HG03457 (cell line): ENCODE data around the gene SLC22A3.
"Not testable (repeated sequence)": the region's sequence is repeated elsewhere in the genome, so short reads cannot be mapped to it uniquely, and the experiment has no call there.

Experiments
- ATAC-seq: cut with Tn5 transposase; IDR thresholded peaks from one replicate; pipeline ENCODE4 v1.9.1; 2021; ENCODE audit warnings: moderate number of reproducible peaks; ENCODE audit not compliant: unreplicated experiment

The SLC22A3 gene

GRCh38 chr6:160437775-160438174 lies 89.6 kb downstream of the SLC22A3 start:
- no peak for ATAC-seq

DNA sequence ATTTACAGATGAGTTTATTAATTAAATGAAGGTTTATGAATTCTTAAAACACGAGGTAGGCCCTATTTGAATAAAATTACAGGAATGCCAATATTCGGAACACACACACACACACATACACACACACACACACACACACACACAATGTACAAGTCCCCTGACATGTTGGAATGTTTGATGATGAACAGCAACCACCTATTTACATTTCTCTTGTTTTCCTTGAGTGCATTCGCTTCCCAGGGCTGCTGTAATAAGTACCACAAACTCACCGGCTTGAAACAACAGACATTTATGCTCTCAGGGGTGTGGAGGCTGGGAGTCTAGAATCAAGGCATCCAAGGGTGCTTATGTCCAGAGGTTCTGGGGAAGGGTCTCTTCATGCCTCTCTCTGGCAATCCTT lies 90.3 kb downstream of the SLC22A3 start:
- no peak for ATAC-seq

- ATAC-seq: no peak
These were observed 91.6 kb downstream of the SLC22A3 start for GRCh38 chr6:160439751-160440150.

DNA sequence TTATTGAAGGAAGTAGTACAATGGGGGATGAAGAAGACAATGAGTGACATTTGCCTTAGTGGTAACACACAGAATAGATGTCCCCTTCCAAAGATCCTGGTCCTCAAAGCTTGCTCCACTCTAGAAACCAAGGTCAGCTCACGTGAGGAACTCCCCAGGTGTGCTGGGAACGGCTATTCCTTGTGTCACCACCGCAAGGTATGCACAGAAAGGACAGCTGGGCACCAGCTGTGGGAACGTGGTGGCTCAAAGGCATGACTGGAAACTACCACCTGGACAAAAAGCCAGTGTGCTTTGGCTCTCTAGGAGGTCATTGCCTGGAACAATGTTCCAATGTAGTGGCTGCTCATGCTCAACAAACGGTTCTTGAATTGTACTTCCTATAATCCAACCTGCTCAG lies 94.0 kb downstream of the SLC22A3 start:
- ATAC-seq: no peak

DNA sequence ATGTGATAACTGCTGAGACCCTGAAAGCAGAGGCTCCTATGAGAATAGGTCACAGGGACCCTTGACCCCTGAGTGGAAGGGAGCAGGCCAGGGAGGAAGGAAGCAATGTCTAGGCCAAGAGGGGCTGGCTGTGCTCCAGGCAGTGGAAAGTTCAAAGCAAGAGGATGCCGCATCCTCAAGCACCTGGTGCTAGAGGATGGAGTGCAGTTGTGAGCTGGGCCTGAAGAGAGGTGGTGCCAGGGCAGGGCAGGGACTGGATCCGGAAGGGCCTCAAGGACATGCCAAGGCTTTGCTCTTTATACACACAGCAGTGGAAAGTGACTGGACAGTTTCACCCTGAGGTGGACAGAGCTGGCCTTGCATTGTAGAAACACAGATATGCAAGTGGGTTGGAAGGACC lies 97.0 kb downstream of the SLC22A3 start:
- ATAC-seq: no peak

GRCh38 chr6:160447350-160447749 lies 99.2 kb downstream of the SLC22A3 start:
- ATAC-seq: no peak

DNA sequence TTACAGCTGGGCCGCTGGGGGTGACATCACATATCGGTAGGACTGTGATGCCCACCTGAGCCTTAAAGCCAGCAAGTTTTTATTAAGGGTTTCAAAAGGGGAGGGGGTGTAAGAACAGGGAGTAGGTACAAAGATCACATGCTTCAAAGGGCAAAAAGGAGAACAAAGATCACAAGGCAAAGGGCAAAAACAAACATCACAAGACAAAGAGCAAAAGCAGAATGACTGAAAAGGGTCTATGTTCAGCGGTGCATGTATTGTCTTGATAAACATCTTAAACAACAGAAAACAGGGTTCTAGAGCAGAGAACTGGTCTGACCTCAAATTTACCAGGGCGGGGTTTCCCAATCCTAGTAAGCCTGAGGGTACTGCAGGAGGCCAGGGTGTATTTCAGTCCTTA lies 101.6 kb downstream of the SLC22A3 start:
- not testable (repeated sequence) for ATAC-seq

GRCh38 chr6:160450849-160451248 lies 102.7 kb downstream of the SLC22A3 start:
- no peak for ATAC-seq

GRCh38 chr6:160454303-160454702 lies 106.1 kb downstream of the SLC22A3 start:
- ATAC-seq: no peak

- no peak for ATAC-seq
These were observed 106.9 kb downstream of the SLC22A3 start for GRCh38 chr6:160455081-160455480.

DNA sequence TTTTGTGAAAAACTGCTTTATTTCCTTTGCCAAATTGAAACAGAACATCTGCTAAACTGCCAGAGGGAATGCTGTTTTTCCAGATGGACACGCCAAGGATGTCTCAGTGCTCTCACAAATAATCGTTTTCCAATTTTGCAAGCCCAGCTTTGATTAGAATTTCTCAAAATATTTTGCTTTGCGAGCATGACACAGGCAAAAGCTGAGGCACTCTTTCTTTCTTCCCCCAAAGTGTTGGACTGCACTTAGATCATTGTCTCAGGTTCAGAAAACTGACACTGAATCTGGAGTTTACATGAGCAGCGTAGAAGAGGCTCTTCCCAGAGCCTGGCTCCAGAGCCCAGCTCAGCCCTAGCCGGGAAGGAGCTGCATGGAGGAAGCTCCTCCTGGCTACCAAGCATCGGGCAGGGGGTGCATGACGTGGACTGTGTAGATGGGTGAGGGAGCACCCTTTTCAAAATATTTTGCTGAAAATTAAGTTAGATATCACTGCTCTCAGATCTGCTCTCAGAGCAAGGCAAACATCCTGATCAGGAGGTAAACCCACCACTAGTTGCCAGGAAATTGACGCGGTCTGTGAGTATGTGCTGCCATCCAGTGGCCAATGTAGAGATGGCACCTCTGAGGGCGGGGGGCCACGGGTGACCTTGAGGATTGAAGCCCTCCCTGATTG lies 107.5 kb downstream of the SLC22A3 start:
- ATAC-seq: peak; percentile 57

DNA sequence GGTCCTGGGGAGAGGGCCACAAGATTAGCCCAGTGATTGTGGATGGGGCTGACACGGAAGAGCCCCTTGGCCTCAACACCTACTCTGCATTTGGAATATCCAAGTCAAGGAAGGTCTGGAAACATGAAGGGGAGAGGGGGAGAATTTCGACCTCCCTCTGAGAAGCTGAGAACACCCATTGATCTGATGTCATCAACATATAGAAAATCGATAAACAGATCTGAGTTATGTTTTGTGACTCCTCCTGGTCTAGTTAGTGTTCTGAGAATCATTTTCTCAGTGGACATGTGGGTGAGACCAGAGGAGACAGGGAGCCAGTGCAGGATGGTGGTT lies 108.0 kb downstream of the SLC22A3 start:
- no peak for ATAC-seq

- no peak for ATAC-seq
These were observed 109.6 kb downstream of the SLC22A3 start for GRCh38 chr6:160457823-160458222.

- no peak for ATAC-seq
These were observed 113.5 kb downstream of the SLC22A3 start for GRCh38 chr6:160461641-160462040.

DNA sequence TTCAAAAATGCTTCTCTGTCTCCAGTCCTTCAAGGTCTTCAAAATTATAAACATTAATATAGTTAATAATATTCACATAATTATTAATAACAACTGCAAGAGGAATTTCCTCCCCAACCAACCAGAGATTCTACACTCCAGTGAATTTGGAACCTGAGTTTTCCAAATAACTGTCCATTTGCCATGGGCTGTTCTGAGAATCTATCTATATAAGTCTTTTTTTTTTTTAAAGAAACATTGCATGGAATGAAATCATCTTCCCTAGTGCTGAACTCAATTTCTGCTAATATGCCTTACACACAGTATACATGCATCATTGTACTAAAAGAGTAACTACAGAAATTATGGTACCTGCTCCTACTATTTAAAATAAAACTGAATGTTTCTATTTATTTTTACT lies 113.9 kb downstream of the SLC22A3 start:
- ATAC-seq: no peak

GRCh38 chr6:160462551-160463109 lies 114.5 kb downstream of the SLC22A3 start:
- peak; percentile 91 for ATAC-seq

DNA sequence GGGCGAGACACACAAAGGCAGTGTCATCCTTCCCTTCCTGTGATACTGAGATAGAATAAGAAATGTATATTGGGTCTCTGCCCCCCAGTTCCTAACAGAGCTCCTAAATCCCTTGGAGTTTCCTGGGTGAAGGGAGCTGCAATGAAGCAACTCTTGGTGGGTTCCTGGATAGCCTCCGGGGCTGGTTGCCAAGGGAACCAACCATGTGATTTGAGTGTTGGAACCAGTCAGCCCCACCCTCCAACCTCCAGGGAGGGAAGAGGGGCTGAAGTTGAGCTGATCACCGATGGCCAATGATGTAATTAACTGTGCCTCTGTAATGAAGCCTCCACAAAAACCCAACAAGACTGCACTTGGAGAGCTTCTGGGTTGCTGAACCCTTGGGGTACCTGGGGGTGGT lies 116.6 kb downstream of the SLC22A3 start:
- no peak for ATAC-seq

DNA sequence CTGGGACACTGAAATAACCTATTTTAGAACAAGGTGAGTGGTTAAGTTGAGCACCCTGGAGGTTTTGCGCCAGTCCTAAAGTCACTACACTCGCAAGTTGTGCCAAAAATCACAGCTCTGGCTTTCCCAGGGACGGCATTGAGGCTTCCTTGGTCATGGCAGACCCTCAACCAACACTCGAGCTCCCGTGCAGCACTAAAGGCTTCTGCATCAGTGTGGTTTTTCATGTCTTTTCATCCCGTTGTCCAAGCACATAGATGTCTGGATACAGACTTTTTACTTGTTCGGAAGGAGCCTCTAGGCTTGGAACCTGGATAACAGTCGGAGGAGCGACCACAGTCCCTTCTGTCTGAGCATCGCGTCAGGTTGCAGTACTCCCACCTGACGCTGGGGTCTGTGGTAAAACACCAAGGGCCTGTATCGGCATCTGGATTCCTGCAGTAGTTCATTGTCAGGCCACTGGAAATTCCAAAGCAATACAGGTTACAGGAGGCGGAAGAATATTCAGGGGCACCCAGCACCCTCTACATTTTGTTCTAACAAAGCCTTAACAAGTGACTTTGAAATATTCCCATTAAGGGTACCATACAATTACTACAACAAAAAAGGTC lies 119.2 kb downstream of the SLC22A3 start:
- not testable (repeated sequence) for ATAC-seq

DNA sequence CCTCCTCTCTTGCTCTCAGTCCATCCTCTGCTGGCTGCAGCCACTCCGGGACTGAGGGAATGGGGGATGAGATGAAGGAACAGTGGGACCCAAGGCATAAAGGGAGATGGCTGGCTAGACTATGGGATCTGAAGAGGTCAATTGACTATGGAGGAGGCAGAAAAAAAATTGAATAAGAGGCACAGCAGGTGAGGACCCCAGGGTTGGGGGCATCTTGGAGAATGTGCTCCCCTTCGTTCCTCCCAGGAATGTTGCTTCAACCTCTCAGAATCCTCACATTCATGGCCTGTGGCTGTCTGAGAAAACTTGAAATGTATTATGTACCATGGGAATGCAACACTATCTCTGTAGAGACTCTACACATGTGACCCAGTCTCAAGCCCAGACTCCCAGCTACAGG lies 121.0 kb downstream of the SLC22A3 start:
- ATAC-seq: no peak

GRCh38 chr6:160476056-160476455 lies 127.9 kb downstream of the SLC22A3 start:
- not testable (repeated sequence) for ATAC-seq

DNA sequence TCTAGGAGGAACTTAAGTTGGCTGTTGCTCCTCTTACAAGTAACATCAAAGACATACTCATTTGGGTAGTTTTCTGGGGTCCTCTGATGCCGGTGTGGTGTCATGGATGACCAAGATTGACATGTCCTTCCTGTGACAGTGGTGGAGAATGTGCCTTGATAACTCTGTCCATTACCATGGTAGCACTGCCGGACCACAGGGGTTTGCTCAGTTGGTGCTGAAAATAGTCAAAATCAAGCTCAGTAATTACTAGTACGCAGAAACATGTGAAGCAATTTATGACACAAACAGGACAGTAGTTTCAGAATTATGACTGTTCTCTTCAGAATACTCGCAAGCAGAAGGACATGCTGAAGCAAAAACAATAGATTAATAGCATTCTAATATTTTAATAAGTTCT lies 128.9 kb downstream of the SLC22A3 start:
- ATAC-seq: not testable (repeated sequence)

- no peak for ATAC-seq
These were observed 129.7 kb downstream of the SLC22A3 start for GRCh38 chr6:160477901-160478300.

GRCh38 chr6:160487116-160487515 lies 138.9 kb downstream of the SLC22A3 start:
- ATAC-seq: no peak
